HepG2 (cell line): ENCODE measurements around the gene PPFIA3. TPM values are rescaled to one million over a fixed set of nuclear protein-coding genes. Genes with fewer than 3 reads are reported as not detected.

Experiments
- ARHGAP35 ChIP-seq: sonication (generic); formaldehyde crosslinking; IDR thresholded peaks from 2 replicates; pipeline ENCODE4 v1.9.0; 2022; ENCODE audit warnings: mild to moderate bottlenecking, inconsistent platforms, moderate library complexity, missing genetic modification reagents, borderline replicate concordance
- ATF5 ChIP-seq: sonication (generic); formaldehyde crosslinking; IDR thresholded peaks from 2 replicates; pipeline ENCODE4 v1.4.0; 2020; ENCODE audit warnings: mild to moderate bottlenecking, low read depth, missing genetic modification reagents
- CENPX ChIP-seq: sonication (generic); formaldehyde crosslinking; IDR thresholded peaks from 2 replicates; pipeline ENCODE4 v1.9.0; 2021; ENCODE audit warnings: mild to moderate bottlenecking, missing genetic modification reagents, moderate library complexity
- DNMT1 ChIP-seq: sonication (generic); formaldehyde crosslinking; IDR thresholded peaks from 2 replicates; pipeline ENCODE4 v1.5.1; 2020; ENCODE audit warnings: mild to moderate bottlenecking, missing genetic modification reagents
- FOXP1 ChIP-seq, 2 experiments: fragments of 450-650 bp in 1 of 2; IDR thresholded peaks; 2 replicates each; pipeline ENCODE4 v1.6.1; 2017 to 2018; ENCODE audit warnings: antibody characterized with exemption in 1 of 2
- IRF9 ChIP-seq: sonication (generic); formaldehyde crosslinking; IDR thresholded peaks from 2 replicates; pipeline ENCODE4 v1.8.0; 2022; ENCODE audit warnings: missing genetic modification reagents, mild to moderate bottlenecking, borderline replicate concordance
- LCORL ChIP-seq, 2 experiments: fragments of 450-650 bp in 1 of 2; sonication (generic) in 1 of 2; formaldehyde crosslinking in 1 of 2; IDR thresholded peaks; 2 replicates each; pipeline versions ENCODE4 v1.5.0 to v1.6.1; 2017 to 2020; ENCODE audit warnings: antibody characterized with exemption in 1 of 2, missing genetic modification reagents in 1 of 2
- NFKBIZ ChIP-seq: IDR thresholded peaks from 2 replicates; pipeline ENCODE4 v1.6.1; 2018; ENCODE audit warnings: missing genetic modification reagents, missing compliant biosample characterization
- TRIM24 ChIP-seq: sonication (generic); formaldehyde crosslinking; IDR thresholded peaks from 2 replicates; pipeline ENCODE4 v1.8.0; 2022; ENCODE audit warnings: mild to moderate bottlenecking, missing genetic modification reagents
- ZNF101 ChIP-seq: sonication (generic); formaldehyde crosslinking; IDR thresholded peaks from 2 replicates; pipeline ENCODE4 v1.4.0; 2020; ENCODE audit warnings: mild to moderate bottlenecking, low read depth, missing genetic modification reagents, borderline replicate concordance
- ZNF251 ChIP-seq: sonication (generic); formaldehyde crosslinking; IDR thresholded peaks from 2 replicates; pipeline ENCODE4 v1.9.0; 2021; ENCODE audit warnings: mild to moderate bottlenecking, missing genetic modification reagents
- ZNF280B ChIP-seq: sonication (generic); formaldehyde crosslinking; IDR thresholded peaks from 2 replicates; pipeline ENCODE4 v1.5.0; 2020; ENCODE audit warnings: missing genetic modification reagents, mild to moderate bottlenecking, borderline replicate concordance
- ZNF3 ChIP-seq: IDR thresholded peaks from 2 replicates; pipeline ENCODE4 v1.7.0; 2017; ENCODE audit warnings: inconsistent platforms
- ZNF383 ChIP-seq: sonication (generic); formaldehyde crosslinking; IDR thresholded peaks from 2 replicates; pipeline ENCODE4 v1.4.0; 2020; ENCODE audit warnings: missing genetic modification reagents, mild to moderate bottlenecking, borderline replicate concordance
- ZNF691 ChIP-seq: sonication (generic); formaldehyde crosslinking; IDR thresholded peaks from 2 replicates; pipeline ENCODE4 v1.4.0; 2020; ENCODE audit warnings: missing genetic modification reagents, low read depth, mild to moderate bottlenecking, borderline replicate concordance
- ZNF776 ChIP-seq: sonication (generic); formaldehyde crosslinking; IDR thresholded peaks from 2 replicates; pipeline ENCODE4 v1.4.0; 2020; ENCODE audit warnings: mild to moderate bottlenecking, missing genetic modification reagents
- ZNF800 ChIP-seq: sonication (generic); formaldehyde crosslinking; IDR thresholded peaks from 2 replicates; pipeline ENCODE4 v1.4.0; 2020; ENCODE audit warnings: missing genetic modification reagents
- ZUFSP ChIP-seq: sonication (generic); formaldehyde crosslinking; IDR thresholded peaks from 2 replicates; pipeline ENCODE4 v1.9.0; 2021; ENCODE audit warnings: missing genetic modification reagents, mild to moderate bottlenecking, borderline replicate concordance
- polyA plus RNA-seq, 8 experiments: library from polyadenylated mRNA; depleted of rRNA in 3 of 8; stranded (reverse) in 7 of 8; unstranded in 1 of 8; fragments of >200 nt; fragmentation: Illumina TruSeq in 4 of 8; extraction: Trizol in 4 of 8; gene quantifications; 2 replicates each; pipeline versions ENCODE4 v1.2.1 to v1.2.3, GENCODE V29; 2011 to 2016; ENCODE audit warnings: low read depth in 4 of 8, missing spikeins in 1 of 8, mixed read lengths in 1 of 8; ENCODE audit not compliant: insufficient read depth in 1 of 8
- total RNA-seq, 5 experiments: library from RNA; depleted of rRNA; stranded (reverse); fragments of >200 nt; fragmentation: Illumina TruSeq; extraction: Trizol; gene quantifications; 2 replicates each; pipeline ENCODE4 v1.2.3, GENCODE V29; 2016; ENCODE audit warnings: low read depth in 1 of 5

The PPFIA3 gene
- total and polyA plus RNA-seq, 2 of the 13 experiments (the other 11 are each of a cell fraction or from before 2014, with no cell fraction given), result 6.7 to 8.6 TPM

- TF ChIP-seq ZNF280B (CRISPR knock-in tag), result no peak
- TF ChIP-seq ZNF383 (CRISPR knock-in tag), result no peak
- TF ChIP-seq DNMT1 (CRISPR knock-in tag), result 0 out of 2 replicates have a peak, but pooled peaks have one; percentile 31
- no peak for TF ChIP-seq ATF5 (CRISPR knock-in tag)
- TF ChIP-seq ZNF101 (CRISPR knock-in tag), result no peak
- TF ChIP-seq LCORL (IDR thresholded peaks at IDR 0.05), result no peak
- TF ChIP-seq LCORL (CRISPR knock-in tag; IDR thresholded peaks at IDR 0.05), result peak; percentile 64; the same call in 1 of the 2 replicates
- TF ChIP-seq ZNF691, result no peak
- peak; percentile 43; the same call in 1 of the 2 replicates for TF ChIP-seq ARHGAP35 (CRISPR knock-in tag)
- peak; percentile 90; the same call in 1 of the 2 replicates for TF ChIP-seq ZNF800 (CRISPR knock-in tag)
- no peak for TF ChIP-seq ZNF251 (CRISPR knock-in tag)
- TF ChIP-seq TRIM24 (CRISPR knock-in tag), result no peak
- TF ChIP-seq ZUFSP (CRISPR knock-in tag), result no peak
- no peak for TF ChIP-seq NFKBIZ (CRISPR knock-in tag)
- TF ChIP-seq IRF9 (CRISPR knock-in tag), result peak; percentile 70; the same call in 1 of the 2 replicates
- peak; percentile 20; the same call in 1 of the 2 replicates for TF ChIP-seq ZNF776 (CRISPR knock-in tag)
- TF ChIP-seq ZNF3 (CRISPR knock-in tag), result no peak
- no peak for TF ChIP-seq FOXP1 (IDR thresholded peaks at IDR 0.05)
- no peak for TF ChIP-seq FOXP1 (CRISPR knock-in tag; IDR thresholded peaks at IDR 0.05)
- TF ChIP-seq CENPX, result no peak
Measured at GRCh38 chr19:49114630-49115363, 4.5 kb upstream of the PPFIA3 start (continued).
